Panc1 (cell line): ENCODE measurements around the gene ZFR2. TPM values are rescaled to one million over a fixed set of nuclear protein-coding genes. Genes with fewer than 3 reads are reported as not detected.
"Not testable (repeated sequence)": the region's sequence is repeated elsewhere in the genome, so short reads cannot be mapped to it uniquely, and the experiment has no call there.

Experiments used
- ATAC-seq: fragments of 200-7000 bp; cut with Tn5 transposase; 2 replicates; pipeline ENCODE4 v1.9.1; 2020; ENCODE audit warnings: mild to moderate bottlenecking, moderate library complexity
- BruUV-seq: library from RNA; stranded (reverse); fragments of 400-500 nt; replicated peaks from 2 replicates; lab custom pipeline; 2021; lab: Mats Ljungman, UMichigan
- CTCF ChIA-PET: fragments of 300-600 bp; sonication (Branson Sonifier 250); formaldehyde crosslinking; loops from one replicate; lab custom pipeline; 2022; ENCODE audit warnings: antibody characterized with exemption; lab: Charles Lee
- POLR2A ChIA-PET: fragments of 300-600 bp; sonication (Branson Sonifier 250); formaldehyde crosslinking; loops from one replicate; lab custom pipeline; 2022; ENCODE audit warnings: antibody characterized with exemption; lab: Charles Lee
- DNase-seq: peaks from one replicate; pipeline ENCODE4 v3.0.0-alpha.2; 2010; ENCODE audit warnings: low read depth, low spot score
- H3K27ac ChIP-seq: 2 replicates; pipeline ENCODE4 v1.5.1; 2011; ENCODE audit warnings: mild to moderate bottlenecking, low read length, inconsistent platforms
- H3K27me3 ChIP-seq: fragments of 200-500 bp; sonication (Bioruptor generic); 2 replicates; pipeline ENCODE4 v1.6.0; 2014; ENCODE audit warnings: low read length, inconsistent platforms; ENCODE audit not compliant: control insufficient read depth, insufficient read depth
- H3K36me3 ChIP-seq: fragments of 200-500 bp; sonication (Bioruptor generic); 2 replicates; pipeline ENCODE4 v1.5.1; 2014; ENCODE audit warnings: inconsistent platforms, mild to moderate bottlenecking, low read length, moderate library complexity; ENCODE audit not compliant: control insufficient read depth, insufficient read depth
- H3K4me1 ChIP-seq: 2 replicates; pipeline ENCODE4 v1.5.1; 2011; ENCODE audit warnings: inconsistent platforms, mild to moderate bottlenecking, low read length, moderate library complexity; ENCODE audit not compliant: control insufficient read depth, insufficient read depth
- H3K4me3 ChIP-seq, 2 experiments: 2 replicates each; pipeline ENCODE4 v1.5.1; 2011 to 2012; ENCODE audit warnings: low read depth in 2 of 2, low read length in 2 of 2, mild to moderate bottlenecking in 2 of 2, inconsistent platforms in 1 of 2, moderate library complexity in 1 of 2
- H3K9me3 ChIP-seq: fragments of 200-500 bp; sonication (Bioruptor generic); 2 replicates; pipeline ENCODE4 v1.5.1; 2014; ENCODE audit warnings: low read depth, mild to moderate bottlenecking, inconsistent platforms, low read length, moderate library complexity; ENCODE audit not compliant: control insufficient read depth, insufficient read depth
- SIN3A ChIP-seq: IDR thresholded peaks from 2 replicates; pipeline ENCODE4 v1.6.1; 2012; ENCODE audit warnings: low read depth, mild to moderate bottlenecking, low read length, moderate library complexity, borderline replicate concordance; ENCODE audit not compliant: insufficient read depth
- TCF7L2 ChIP-seq: IDR thresholded peaks from 2 replicates; pipeline ENCODE4 v1.6.1; 2011; ENCODE audit warnings: mild to moderate bottlenecking, low read depth, low read length, inconsistent platforms
- in situ Hi-C: cut with HindIII; loops from 2 replicates; pipeline ENCODE4 v1.10.0; 2016; ENCODE audit warnings: low sequenced_read_pairs, low pct_unique_long_range_greater_than_20kb
- intact Hi-C: fragments of 100-400 bp; cut with micrococcal nuclease; formaldehyde crosslinking; loops from one replicate; pipeline ENCODE4 v1.10.0; 2022; ENCODE audit not compliant: unreplicated experiment
- total RNA-seq: library from RNA; stranded (reverse); gene quantifications from one replicate; pipeline ENCODE4 v1.2.1, GENCODE V29; 2021; ENCODE audit not compliant: unreplicated experiment

Gene ZFR2
- total RNA-seq, 1 experiment from 2014 or later, result 0.74 TPM

DNA sequence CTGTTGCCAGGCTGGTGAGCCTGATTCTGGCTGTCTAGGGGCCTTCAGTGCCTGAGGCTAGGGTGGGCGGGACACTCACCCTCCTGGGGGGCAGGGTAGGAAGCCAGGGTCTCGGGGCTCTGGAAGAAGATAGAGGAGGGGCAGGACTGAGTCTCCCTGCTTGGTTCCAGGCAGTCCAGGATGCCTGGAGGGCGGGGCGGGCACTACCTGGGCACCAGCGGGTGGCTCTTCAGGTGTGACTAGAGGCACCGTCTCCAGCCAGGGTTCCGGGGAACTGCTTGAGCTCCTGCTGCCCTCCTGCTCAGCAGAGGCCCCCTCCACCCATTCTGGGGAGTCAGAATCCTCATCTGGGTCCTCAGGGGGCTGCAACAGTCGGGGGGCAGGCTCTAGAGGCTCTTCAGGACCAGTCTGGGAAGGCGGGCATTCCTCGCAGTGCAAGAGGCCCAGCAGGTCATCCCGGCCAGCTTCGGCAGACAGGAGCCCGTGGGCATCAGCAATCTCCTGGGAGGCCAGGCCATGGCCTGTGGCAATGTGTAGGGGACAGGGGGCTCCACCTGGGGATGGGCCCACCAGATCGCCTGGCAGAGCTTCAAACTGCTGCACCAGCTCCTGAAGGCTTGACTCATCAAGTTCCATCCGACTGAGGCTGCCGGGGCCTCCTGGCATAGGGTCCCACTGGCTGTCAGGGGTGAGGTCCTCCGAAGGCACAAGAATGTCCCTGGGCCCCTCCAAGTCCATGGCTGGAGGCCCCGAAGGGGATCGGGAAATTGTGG, 109.2 kb downstream of the ZFR2 start:
- H3K4me3 ChIP-seq, result no peak overlapping the region
- H3K9me3 ChIP-seq, result no peaks in the 10 kb centered on the region

DNA sequence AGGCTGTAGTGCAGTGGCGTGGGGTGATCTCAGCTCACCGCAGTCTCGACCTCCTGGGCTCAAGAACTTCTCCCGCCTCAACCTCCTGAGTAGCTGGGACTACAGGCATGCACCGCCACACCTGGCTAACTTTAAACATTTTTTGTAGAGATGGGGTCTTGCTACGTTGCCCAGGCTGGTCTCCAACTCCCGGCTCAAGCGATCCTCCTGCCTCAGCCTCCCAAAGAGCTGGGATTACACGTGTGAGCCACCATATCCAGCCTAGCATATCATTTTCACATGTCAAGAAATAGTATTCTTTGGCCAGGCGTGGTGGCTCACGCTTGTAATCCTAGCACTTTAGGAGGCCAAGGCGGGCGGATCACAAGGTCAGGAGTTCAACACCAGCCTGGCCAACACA, 110.5 kb downstream of the ZFR2 start:
- in situ Hi-C loops, H3K36me3 ChIP-seq, DNase-seq, ATAC-seq, intact Hi-C loops, H3K4me1 ChIP-seq, H3K27me3 ChIP-seq, BruUV-seq, POLR2A ChIA-PET, H3K4me3 ChIP-seq, H3K9me3 ChIP-seq, H3K27ac ChIP-seq, CTCF ChIA-PET: not testable (repeated sequence)

More for the DNA sequence above, 109.2 kb downstream of the ZFR2 start:
- no peak for TF ChIP-seq SIN3A
- TF ChIP-seq TCF7L2, result no peak
- in situ Hi-C loops (no loop called here), intact Hi-C loops (no loop called here)
- H3K4me1 ChIP-seq, result peaks cover 9% of the 10 kb centered on the region
- POLR2A ChIA-PET, result no interaction called here
- no TSS peak for BruUV-seq
- peaks cover 4% of the 10 kb centered on the region; the same call in 1 of the 2 replicates for H3K36me3 ChIP-seq
- no peak overlapping the region for H3K27ac ChIP-seq
- DNase-seq (no peak), ATAC-seq (no peak)
- CTCF ChIA-PET, result no interaction called here
- H3K27me3 ChIP-seq, result no peaks in the 10 kb centered on the region

GRCh38 chr19:3757705-3758104, 111.1 kb downstream of the ZFR2 start:
- DNase-seq, H3K27me3 ChIP-seq, BruUV-seq, CTCF ChIA-PET, H3K4me3 ChIP-seq, H3K27ac ChIP-seq, POLR2A ChIA-PET, H3K4me1 ChIP-seq, H3K9me3 ChIP-seq, in situ Hi-C loops, intact Hi-C loops, H3K36me3 ChIP-seq, ATAC-seq: not testable (repeated sequence)

Other genes starting within 250 kb of the ZFR2 start
- 25.2 TPM for gene CACTIN, start 242.2 kb downstream of the ZFR2 start, total RNA-seq
- gene PIP5K1C, start 168.6 kb downstream of the ZFR2 start, total RNA-seq, result 30.6 TPM
- gene TJP3, start 160.7 kb downstream of the ZFR2 start, total RNA-seq, result 2.7 TPM
- gene APBA3, start 107.3 kb downstream of the ZFR2 start, total RNA-seq, result 34.0 TPM
- gene MRPL54, start 106.4 kb downstream of the ZFR2 start, total RNA-seq, result 42.8 TPM
- not detected for gene RAX2, start 96.8 kb downstream of the ZFR2 start, total RNA-seq
- gene MATK, start 82.7 kb downstream of the ZFR2 start, total RNA-seq, result 0.21 TPM
- 0.15 TPM for gene ATCAY, start 11.6 kb upstream of the ZFR2 start, total RNA-seq
- gene NMRK2, start 64.0 kb upstream of the ZFR2 start, total RNA-seq, result 0.21 TPM
- 66.6 TPM for gene DAPK3, start 102.1 kb upstream of the ZFR2 start, total RNA-seq
- 1,391 TPM for gene EEF2, start 116.4 kb upstream of the ZFR2 start, total RNA-seq
- 36.7 TPM for gene PIAS4, start 138.7 kb upstream of the ZFR2 start, total RNA-seq
- gene ZBTB7A, start 197.9 kb upstream of the ZFR2 start, total RNA-seq, result 48.0 TPM